Upper lobe of left lung (tissue), 6 donors: ENCODE measurements around the gene CLTCL1. TPM values are rescaled to one million over a fixed set of nuclear protein-coding genes. Genes with fewer than 3 reads are reported as not detected.
A peak's percentile ranks its signal among the peaks of the same experiment; 100 is the strongest.

Experiments used
- ATAC-seq, 2 donors: fragments of 200-7000 bp; cut with Tn5 transposase; one replicate each; pipeline ENCODE4 v1.9.1; 2022; ENCODE audit warnings: mild to moderate bottlenecking in 2 of 2, moderate library complexity in 2 of 2; ENCODE audit not compliant: low FRiP score in 2 of 2
- DNase-seq, 2 donors: peaks; one replicate each; pipeline ENCODE4 v3.0.0-alpha.2; 2019 to 2020
- H3K27ac ChIP-seq, 4 donors: fragments of 200-600 bp; sonication (generic); one replicate each; pipeline ENCODE4 v1.5.1; 2016 to 2019
- H3K27me3 ChIP-seq, 4 donors: fragments of 200-600 bp; sonication (generic); one replicate each; pipeline ENCODE4 v1.5.1; 2017 to 2019
- H3K36me3 ChIP-seq, 4 donors: fragments of 200-600 bp; sonication (generic); one replicate each; pipeline ENCODE4 v1.5.1; 2016 to 2019
- H3K4me1 ChIP-seq, 4 donors: fragments of 200-600 bp; sonication (generic); one replicate each; pipeline ENCODE4 v1.5.1; 2018 to 2019
- H3K4me3 ChIP-seq, 4 donors: fragments of 200-600 bp; sonication (generic); one replicate each; pipeline ENCODE4 v1.5.1; 2017 to 2019; ENCODE audit warnings: mild to moderate bottlenecking in 2 of 4, moderate library complexity in 1 of 4
- H3K9me3 ChIP-seq, 4 donors: fragments of 200-600 bp; sonication (generic); one replicate each; pipeline ENCODE4 v1.5.1; 2018 to 2019
- EP300 ChIP-seq, 4 donors: sonication (generic); formaldehyde crosslinking; IDR thresholded peaks; one replicate each; pipeline ENCODE4 v1.5.1; 2017; ENCODE audit warnings: antibody characterized with exemption in 4 of 4, control low read depth in 2 of 4
- POLR2A ChIP-seq, 4 donors: fragments of 450-650 bp; IDR thresholded peaks; one replicate each; pipeline ENCODE4 v1.5.1; 2016 to 2017; ENCODE audit warnings: antibody characterized with exemption in 4 of 4, mild to moderate bottlenecking in 2 of 4
- POLR2AphosphoS5 ChIP-seq, 2 donors: sonication (generic); formaldehyde crosslinking; IDR thresholded peaks; one replicate each; pipeline ENCODE4 v1.5.1; 2017; ENCODE audit warnings: antibody characterized with exemption in 2 of 2
- WGBS, 2 donors: methylation state at CpG; one replicate each; pipeline ENCODE4 v1.1.5; 2017 to 2018; 5-methylcytosine and 5-hydroxymethylcytosine counted together
- small RNA-seq, 4 donors: library from RNA; depleted of rRNA; stranded (forward); fragments of <200 nt; gene quantifications; one replicate each; pipeline ENCODE3, GENCODE V24; 2016
- total RNA-seq, 6 donors: library from RNA; depleted of rRNA in 4 of 6; stranded (reverse); fragments of >200 nt in 4 of 6; gene quantifications; one replicate each; pipeline versions ENCODE4 v1.1.0 to v1.2.1, GENCODE V29; 2016 to 2021
- TF ChIP-seq, protein P1 (sequence below), 6 experiments: fragments of 450-650 bp in 4 of 6; fragments of 200-600 bp in 2 of 6; sonication (generic) in 2 of 6; IDR thresholded peaks; one replicate each; pipeline ENCODE4 v1.5.1; 2016 to 2019; ENCODE audit warnings: antibody characterized with exemption in 6 of 6
- donor health status: DM: no; HTN: no; CAD: no; lungs with moderate emphysema.
- donor health status: DM: no; HTN: yes; CAD: no; lungs with severe emphysema.

The CLTCL1 gene
- total RNA-seq, 6 donors from 2014 or later = 3.0 to 14.7 (median 6.0) TPM

DNA sequence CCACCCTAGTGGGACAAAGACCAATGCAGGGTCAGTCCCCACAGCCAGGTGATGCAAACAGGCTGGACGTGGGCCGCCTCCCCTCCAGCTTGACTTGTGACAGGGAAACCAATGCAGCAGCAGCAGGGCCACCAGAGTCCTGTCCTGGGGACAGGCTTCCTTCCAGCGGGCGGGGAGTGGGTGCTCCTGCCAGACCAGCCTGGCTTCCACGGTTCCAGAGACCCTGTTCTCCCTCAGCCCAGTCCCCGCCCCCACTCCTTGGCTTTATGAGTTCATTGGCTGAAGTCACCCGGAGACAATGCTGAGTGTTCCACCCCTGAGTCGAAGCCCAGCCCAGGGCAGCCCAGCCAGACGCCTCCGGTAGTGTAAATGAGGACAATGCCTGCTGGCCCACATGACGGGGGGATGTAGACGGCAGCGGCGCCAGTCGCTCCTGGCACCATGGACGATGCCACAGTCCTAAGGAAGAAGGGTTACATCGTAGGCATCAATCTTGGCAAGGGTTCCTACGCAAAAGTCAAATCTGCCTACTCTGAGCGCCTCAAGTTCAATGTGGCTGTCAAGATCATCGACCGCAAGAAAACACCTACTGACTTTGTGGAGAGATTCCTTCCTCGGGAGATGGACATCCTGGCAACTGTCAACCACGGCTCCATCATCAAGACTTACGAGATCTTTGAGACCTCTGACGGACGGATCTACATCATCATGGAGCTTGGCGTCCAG is 160.4 kb downstream of the CLTCL1 start, which contains the start of gene TSSK2:
TSS of gene TSSK2 (plus strand) at position 350 of the 726 bp plus-strand sequence. CDS start at position 442, 92 bp downstream.
- ATAC-seq (no peak), DNase-seq (peak in 1 of 2 donors; percentile 62)
- no peak within 1 kb of the TSS for H3K4me3 ChIP-seq
- H3K27me3 ChIP-seq = no peaks in the 10 kb centered on the region
- no peaks in the 10 kb centered on the region for H3K4me1 ChIP-seq
- TF ChIP-seq EP300 (IDR thresholded peaks at IDR 0.05) (no peak), POLR2AphosphoS5 (IDR thresholded peaks at IDR 0.05) (no peak), POLR2A (IDR thresholded peaks at IDR 0.05) (no peak)
- no peak within 1 kb of the TSS for H3K27ac ChIP-seq
- no peaks in the 10 kb centered on the region for H3K9me3 ChIP-seq
- H3K36me3 ChIP-seq = peaks cover 7 to 52% (median 34%) of the 10 kb centered on the region in 4 donors
- 90% methylated on average over 11 to 23 of the region's 27 CpGs for WGBS, 2 donors

DNA sequence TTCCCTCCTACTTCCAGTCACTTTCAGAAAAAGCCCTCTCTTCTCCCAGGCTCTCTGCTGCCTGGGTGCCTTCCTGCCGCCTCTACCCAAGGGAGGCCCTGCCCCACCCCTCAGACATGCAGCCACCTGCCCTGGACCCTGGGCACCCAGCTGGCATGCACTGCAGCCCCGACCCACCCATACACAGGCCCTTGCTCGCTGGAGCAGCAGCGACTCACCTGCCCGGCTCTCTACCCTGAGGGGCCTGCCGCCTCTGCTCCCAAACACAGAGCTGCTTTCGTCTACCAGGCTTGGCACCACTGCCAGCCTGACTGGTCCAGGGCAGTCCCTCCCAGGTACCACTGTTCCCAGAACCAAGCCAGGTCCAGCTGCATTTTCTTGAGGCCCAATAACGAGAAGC is 161.6 kb downstream of the CLTCL1 start:
- ATAC-seq (no peak), DNase-seq (no peak)
- no peaks in the 10 kb centered on the region for H3K4me1 ChIP-seq
- 86 to 87% methylated on average over 3 to 8 of the region's 8 CpGs for WGBS, 2 donors
- H3K9me3 ChIP-seq = no peaks in the 10 kb centered on the region
- H3K36me3 ChIP-seq = peaks cover 6 to 39% (median 28%) of the 10 kb centered on the region in 4 donors
- no peak overlapping the region for H3K27ac ChIP-seq
- no peak overlapping the region for H3K4me3 ChIP-seq
- no peaks in the 10 kb centered on the region for H3K27me3 ChIP-seq
- TF ChIP-seq POLR2AphosphoS5 (IDR thresholded peaks at IDR 0.05) (no peak), POLR2A (IDR thresholded peaks at IDR 0.05) (no peak), EP300 (IDR thresholded peaks at IDR 0.05) (no peak)
- TF ChIP-seq, protein P1, sequence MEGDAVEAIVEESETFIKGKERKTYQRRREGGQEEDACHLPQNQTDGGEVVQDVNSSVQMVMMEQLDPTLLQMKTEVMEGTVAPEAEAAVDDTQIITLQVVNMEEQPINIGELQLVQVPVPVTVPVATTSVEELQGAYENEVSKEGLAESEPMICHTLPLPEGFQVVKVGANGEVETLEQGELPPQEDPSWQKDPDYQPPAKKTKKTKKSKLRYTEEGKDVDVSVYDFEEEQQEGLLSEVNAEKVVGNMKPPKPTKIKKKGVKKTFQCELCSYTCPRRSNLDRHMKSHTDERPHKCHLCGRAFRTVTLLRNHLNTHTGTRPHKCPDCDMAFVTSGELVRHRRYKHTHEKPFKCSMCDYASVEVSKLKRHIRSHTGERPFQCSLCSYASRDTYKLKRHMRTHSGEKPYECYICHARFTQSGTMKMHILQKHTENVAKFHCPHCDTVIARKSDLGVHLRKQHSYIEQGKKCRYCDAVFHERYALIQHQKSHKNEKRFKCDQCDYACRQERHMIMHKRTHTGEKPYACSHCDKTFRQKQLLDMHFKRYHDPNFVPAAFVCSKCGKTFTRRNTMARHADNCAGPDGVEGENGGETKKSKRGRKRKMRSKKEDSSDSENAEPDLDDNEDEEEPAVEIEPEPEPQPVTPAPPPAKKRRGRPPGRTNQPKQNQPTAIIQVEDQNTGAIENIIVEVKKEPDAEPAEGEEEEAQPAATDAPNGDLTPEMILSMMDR (IDR thresholded peaks at IDR 0.05) = no peak

Small RNA genes lying within 50 kb of the gene (small RNA-seq; reads per million reads assigned to genes)
- gene AC000081.1 = 0 reads per million in 4 donors
- gene RF00398 = 0 reads per million in 4 donors

Other genes starting within 250 kb of the CLTCL1 start
- gene DGCR2, start 169.3 kb downstream of the CLTCL1 start, total RNA-seq = 100 to 1,000 TPM in 1 of 6 donors, 10 to 100 TPM in 5; 65.9 to 101 (median 89.9) TPM
- not detected for gene TSSK2, start 160.4 kb downstream of the CLTCL1 start, total RNA-seq
- 10 to 100 TPM; 13.7 to 21.3 (median 16.6) TPM for gene ESS2, start 147.1 kb downstream of the CLTCL1 start, total RNA-seq
- gene GSC2, start 141.4 kb downstream of the CLTCL1 start, total RNA-seq = not detected
- gene SLC25A1, start 113.0 kb downstream of the CLTCL1 start, total RNA-seq = 10 to 100 TPM; 26.2 to 82.1 (median 71.5) TPM
- 10 to 100 TPM in 5 of 6 donors, 1 to 10 TPM in 1; 9.9 to 27.5 (median 22.1) TPM for gene HIRA, start 140.0 kb upstream of the CLTCL1 start, total RNA-seq
- 10 to 100 TPM; 18.9 to 27.3 (median 22.9) TPM for gene MRPL40, start 140.8 kb upstream of the CLTCL1 start, total RNA-seq
- gene C22orf39, start 156.0 kb upstream of the CLTCL1 start, total RNA-seq = 10 to 100 TPM; 29.1 to 48.6 (median 43.6) TPM
- gene UFD1, start 187.5 kb upstream of the CLTCL1 start, total RNA-seq = 10 to 100 TPM; 21.0 to 52.1 (median 29.1) TPM
- 1 to 10 TPM in 4 of 6 donors, under 1 TPM in 1, not detected in 1; 0.44 to 3.2 (median 1.8) TPM for gene CDC45, start 188.2 kb upstream of the CLTCL1 start, total RNA-seq
- 100 to 1,000 TPM in 5 of 6 donors, 10 to 100 TPM in 1; 70.2 to 726 (median 229) TPM for gene CLDN5, start 232.7 kb upstream of the CLTCL1 start, total RNA-seq